RWPE1 (cell line): Measurements from ENCODE around the gene CDC37.
"Not testable (repeated sequence)": the region's sequence is repeated elsewhere in the genome, so short reads cannot be mapped to it uniquely, and the experiment has no call there.

Experiments
- CTCF ChIA-PET: fragments of 350-600 bp; sonication (Branson Sonifier 250); formaldehyde crosslinking; extraction: SDS; loops from one replicate; lab custom pipeline; 2021; lab: Yijun Ruan, JAX
- POLR2A ChIA-PET: fragments of 400-600 bp; formaldehyde crosslinking; extraction: SDS; loops from one replicate; lab custom pipeline; 2020; ENCODE audit warnings: antibody characterized with exemption; ENCODE audit not compliant: low non-redundant PET; lab: Yijun Ruan, JAX
- DNase-seq: peaks from one replicate; pipeline ENCODE4 v3.0.0; 2012; ENCODE audit warnings: low spot score
- H3K27ac ChIP-seq: fragments of 450-650 bp; 2 replicates; pipeline ENCODE4 v1.5.1; 2017
- TF ChIP-seq, protein P1 (sequence below): fragments of 450-650 bp; conservative IDR thresholded peaks from 2 replicates; pipeline ENCODE4 v1.5.1; 2017; ENCODE audit warnings: low read depth, mild to moderate bottlenecking

CDC37 gene

DNA sequence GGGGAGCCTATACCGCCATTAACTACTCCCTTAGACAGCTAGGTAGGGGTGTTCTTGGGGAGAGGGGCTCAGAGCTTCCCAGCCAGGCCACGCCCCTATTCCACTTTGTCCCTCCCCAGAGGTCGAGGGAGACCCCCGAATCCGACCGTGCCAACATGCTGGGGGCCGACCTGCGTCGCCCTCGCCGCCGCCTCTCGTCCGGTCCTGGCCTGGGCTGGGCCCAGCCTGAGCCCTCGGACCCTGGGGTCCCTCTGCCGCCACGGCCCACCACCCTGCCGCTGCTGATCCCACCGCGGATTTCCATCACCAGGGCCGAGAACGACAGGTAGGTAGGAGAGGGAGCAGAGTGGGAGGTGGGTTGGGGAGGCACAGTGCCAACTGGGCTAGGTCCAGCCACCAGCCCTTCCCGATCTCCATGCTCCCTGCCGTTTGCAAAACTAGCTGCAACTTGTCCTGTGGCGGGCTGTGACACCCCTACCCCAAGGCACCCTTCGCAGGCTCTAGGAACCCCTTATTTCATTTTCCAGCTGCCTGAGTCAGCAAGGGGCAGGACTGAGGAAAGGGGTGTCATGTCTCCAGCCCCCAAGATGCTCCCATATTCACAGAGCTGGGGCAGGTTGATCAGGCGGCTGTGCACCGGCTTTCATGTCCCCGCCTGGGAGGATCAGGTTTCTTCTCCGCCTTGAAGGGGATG, 14.3 kb upstream of the CDC37 start:
- CTCF ChIA-PET: interaction anchor here (0.6 to 3.3 kb wide), 16 partner anchors 8 to 495 kb away, joined by 3 to 32 read pairs (median 4); partner anchors contain the start of genes CDC37, ICAM5 and KRI1
- POLR2A ChIA-PET: no interaction called here
- TF ChIP-seq, protein P1, sequence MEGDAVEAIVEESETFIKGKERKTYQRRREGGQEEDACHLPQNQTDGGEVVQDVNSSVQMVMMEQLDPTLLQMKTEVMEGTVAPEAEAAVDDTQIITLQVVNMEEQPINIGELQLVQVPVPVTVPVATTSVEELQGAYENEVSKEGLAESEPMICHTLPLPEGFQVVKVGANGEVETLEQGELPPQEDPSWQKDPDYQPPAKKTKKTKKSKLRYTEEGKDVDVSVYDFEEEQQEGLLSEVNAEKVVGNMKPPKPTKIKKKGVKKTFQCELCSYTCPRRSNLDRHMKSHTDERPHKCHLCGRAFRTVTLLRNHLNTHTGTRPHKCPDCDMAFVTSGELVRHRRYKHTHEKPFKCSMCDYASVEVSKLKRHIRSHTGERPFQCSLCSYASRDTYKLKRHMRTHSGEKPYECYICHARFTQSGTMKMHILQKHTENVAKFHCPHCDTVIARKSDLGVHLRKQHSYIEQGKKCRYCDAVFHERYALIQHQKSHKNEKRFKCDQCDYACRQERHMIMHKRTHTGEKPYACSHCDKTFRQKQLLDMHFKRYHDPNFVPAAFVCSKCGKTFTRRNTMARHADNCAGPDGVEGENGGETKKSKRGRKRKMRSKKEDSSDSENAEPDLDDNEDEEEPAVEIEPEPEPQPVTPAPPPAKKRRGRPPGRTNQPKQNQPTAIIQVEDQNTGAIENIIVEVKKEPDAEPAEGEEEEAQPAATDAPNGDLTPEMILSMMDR: no peak
- peak overlapping the region; percentile 8; the same call in 1 of the 2 replicates for H3K27ac ChIP-seq
- no peak for DNase-seq

GRCh38 chr19:10416380-10417257, 13.3 kb upstream of the CDC37 start:
- H3K27ac ChIP-seq: peak overlapping the region; percentile 18; the same call in 1 of the 2 replicates
- peak; percentile 90 for DNase-seq
- TF ChIP-seq, protein P1: peak; percentile 93
- ChIA-PET POLR2A (no interaction called here), CTCF (interaction anchor here (0.5 to 3.3 kb wide), 25 partner anchors 9 to 660 kb away, joined by 3 to 32 read pairs (median 4); partner anchors contain the start of genes CDC37, ICAM5 and KRI1)

DNA sequence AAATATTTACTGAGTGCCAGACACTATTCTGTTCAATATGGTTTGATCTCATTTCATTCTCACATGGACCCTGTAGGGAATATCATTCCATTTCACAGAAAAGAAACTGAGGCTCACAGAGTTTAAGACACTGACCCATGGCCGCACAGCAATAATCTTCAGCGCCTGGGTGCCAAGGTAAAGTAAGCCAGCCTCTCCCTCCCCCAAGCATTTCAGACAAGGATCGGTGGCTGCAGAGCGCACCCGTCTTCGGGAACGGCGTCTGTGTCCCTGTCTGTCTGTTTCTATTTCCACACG, 12.7 kb upstream of the CDC37 start:
- POLR2A ChIA-PET: no interaction called here
- TF ChIP-seq, protein P1: no peak

GRCh38 chr19:10412257-10412977, 9.1 kb upstream of the CDC37 start:
- POLR2A ChIA-PET: no interaction called here
- CTCF ChIA-PET: interaction anchor here (0.7 to 1.3 kb wide), 3 partner anchors 8 to 108 kb away, joined by 3 to 4 read pairs (median 4); no protein-coding TSS in a partner anchor
- DNase-seq: no peak
- H3K27ac ChIP-seq: no peak overlapping the region
- TF ChIP-seq, protein P1: no peak

More for the DNA sequence above, 12.7 kb upstream of the CDC37 start:
- CTCF ChIA-PET: interaction anchor here (0.5 to 3.3 kb wide), 12 partner anchors 10 to 218 kb away, joined by 3 to 32 read pairs (median 4); partner anchors contain the start of gene CDC37
- no peak for DNase-seq
- H3K27ac ChIP-seq: peak overlapping the region; percentile 18; the same call in 1 of the 2 replicates

- DNase-seq, H3K27ac ChIP-seq, POLR2A ChIA-PET: not testable (repeated sequence)
- CTCF ChIA-PET: interaction anchor here (0.7 to 0.8 kb wide), 2 partner anchors 10 to 63 kb away, joined by 3 to 4 read pairs; no protein-coding TSS in a partner anchor
These were observed 7.9 kb upstream of the CDC37 start for GRCh38 chr19:10411224-10411623.

DNA sequence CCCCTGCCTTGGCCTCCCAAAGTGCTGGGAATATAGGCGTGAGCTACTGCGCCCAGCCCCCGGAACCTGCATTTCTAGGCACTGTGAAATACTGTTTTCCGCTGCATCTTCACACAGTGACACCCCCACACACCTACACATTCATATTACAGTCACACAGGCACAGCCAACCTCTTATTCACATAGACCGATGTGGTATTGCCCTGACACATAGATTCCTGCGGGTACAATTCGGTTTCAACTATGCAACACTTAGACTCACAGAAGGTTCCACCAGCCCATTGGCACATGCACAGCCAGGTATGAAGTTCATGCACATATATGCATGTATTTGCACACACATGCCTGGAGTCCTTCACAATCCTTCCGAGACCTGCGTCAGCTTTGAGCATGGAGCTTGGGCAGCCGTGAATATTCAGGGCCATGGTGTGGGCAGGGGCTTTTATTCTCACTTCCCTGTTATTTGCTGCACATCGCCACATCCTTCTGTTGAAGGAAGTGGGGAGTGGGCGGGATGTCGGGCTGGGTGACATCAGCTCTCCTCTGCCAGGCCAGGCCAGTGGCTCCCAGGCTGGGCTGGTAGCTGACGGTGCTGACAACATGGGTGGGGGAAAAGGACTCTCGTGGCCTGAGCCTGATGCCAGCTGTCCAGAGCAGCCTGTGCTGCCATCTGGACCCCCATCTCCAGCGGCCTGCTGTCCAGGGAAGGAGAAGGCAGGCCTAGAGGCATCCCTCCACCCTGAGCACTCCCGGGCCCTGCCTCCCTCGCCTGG, 5.4 kb upstream of the CDC37 start:
- H3K27ac ChIP-seq: no peak overlapping the region
- CTCF ChIA-PET: interaction anchor here (0.6 kb wide), 1 partner anchor 20 kb away, joined by 3 read pairs; no protein-coding TSS in a partner anchor
- DNase-seq: no peak
- POLR2A ChIA-PET: no interaction called here
- TF ChIP-seq, protein P1: no peak
